Measurements from ENCODE around the gene CCL16.
"Not testable (repeated sequence)": the region's sequence is repeated elsewhere in the genome, so short reads cannot be mapped to it uniquely, and the experiment has no call there.

The CCL16 gene

DNA sequence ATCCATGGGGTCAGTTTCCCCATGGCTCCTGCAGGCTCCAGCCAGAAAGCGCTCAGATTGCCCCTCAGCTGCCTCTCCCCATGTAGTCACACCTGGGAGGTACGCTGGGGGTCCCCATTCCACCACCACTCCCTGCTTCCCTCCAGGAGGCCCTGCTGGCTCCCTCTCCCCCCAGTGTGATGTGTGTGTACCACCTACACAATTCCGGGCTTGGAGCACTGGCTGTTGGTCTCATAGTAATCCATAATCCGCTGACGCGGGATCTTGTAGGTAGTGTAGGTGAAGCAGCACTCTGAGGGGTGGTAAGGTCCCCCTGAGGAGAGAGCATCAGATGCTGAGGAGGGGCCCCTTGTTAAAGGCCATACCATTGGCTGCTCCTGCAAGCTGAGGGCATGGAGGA is 2.8 kb upstream of the CCL16 start:
- DNase-seq, result no peak

DNA sequence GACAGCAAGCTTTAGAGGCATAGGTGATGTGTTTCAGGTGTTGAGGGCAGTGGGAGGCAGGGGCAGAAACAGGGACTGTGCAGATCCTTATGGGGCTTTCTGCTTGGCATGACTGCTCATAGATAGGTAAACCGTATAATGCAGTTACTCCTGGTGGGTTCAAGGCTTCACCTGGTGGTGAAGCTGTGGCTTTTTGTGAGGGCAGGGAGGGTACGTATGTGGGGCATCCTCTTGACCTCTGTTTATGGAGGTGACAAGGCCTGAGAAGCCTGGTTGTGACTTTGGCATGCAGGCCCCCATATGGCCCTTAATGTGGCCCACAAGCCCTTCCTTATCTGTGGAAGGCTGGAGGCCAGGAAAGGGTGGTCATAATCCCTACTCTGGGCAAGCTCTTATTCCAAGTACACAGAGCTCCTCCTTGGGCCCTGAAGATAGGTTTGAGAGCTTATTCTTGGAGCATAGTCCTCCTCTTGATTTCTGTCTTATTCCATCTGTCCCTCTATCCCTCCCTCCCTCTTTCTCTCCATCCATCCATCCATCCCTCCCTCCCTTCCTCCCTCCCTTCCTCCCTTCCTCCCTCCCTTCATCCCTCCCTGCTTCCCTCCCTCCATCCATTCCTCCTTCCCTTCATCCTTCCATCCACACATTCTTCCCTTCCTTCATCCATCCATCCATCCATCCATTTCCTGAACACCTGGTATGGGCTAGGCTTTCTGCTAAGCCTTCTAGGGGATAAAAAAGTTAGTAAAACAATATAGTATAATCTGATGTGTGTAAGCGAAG is 1.3 kb upstream of the CCL16 start:
- no peak for DNase-seq

DNA sequence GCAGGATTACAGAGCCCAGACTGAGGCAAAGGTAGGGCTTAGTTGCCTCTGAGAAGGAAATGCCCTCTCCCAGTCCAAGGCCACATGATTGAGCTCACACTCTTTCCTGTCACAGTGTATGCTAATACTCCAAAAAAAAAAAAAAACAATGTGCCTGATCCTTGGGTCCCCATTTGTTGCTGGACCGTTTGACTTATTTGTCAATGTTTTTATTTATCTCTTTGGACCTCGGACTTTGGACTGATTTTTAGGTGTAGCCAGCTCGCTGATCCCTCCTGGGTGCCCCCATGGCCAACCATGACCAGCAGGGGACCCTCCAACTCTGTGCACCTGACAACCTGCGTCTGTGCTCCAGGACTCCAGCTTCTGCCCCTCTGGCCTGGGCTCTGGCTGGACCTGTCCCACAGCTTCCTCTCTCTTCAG is 622 bp upstream of the CCL16 start:
- peak; percentile 12 for DNase-seq

DNA sequence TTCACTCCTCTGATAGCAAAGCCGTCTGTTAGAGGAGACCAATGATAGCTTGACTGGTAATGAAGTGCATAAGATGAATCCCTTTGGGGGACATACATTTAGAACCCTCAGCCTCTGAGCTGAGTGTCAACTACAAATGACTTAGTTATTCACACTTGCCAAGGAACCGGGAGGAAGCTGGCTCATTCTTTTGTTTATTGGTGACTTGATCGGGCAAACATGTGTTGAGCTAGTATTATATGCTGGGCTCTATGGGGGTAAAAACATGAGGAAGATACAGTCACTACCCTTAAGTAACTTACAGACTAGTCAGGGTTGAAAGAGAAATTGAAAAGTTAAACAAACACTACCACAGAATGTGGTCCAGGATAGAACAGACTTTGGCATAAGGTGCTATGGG is 3.0 kb downstream of the CCL16 start:
- no peak for DNase-seq

DNA sequence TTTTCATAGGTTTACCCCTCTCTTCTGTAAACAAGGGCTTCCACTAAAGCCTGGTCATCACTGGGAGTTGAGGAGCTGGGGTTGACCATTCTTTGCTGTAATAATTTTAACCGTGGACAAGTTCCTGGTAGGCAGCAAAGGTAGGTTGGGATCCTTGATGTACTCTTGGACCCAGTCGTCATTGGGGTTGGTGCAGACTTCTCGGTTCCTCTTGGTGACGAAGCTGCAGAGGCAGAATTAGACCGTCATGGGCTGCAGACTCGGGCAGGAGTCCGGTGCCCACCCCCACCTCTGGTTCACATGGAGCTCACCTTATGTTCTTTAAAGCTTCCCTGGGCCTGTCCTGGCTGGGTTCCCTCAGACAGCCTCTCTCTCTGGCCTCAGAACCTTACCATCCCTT is 3.8 kb downstream of the CCL16 start:
- DNase-seq, result no peak

DNA sequence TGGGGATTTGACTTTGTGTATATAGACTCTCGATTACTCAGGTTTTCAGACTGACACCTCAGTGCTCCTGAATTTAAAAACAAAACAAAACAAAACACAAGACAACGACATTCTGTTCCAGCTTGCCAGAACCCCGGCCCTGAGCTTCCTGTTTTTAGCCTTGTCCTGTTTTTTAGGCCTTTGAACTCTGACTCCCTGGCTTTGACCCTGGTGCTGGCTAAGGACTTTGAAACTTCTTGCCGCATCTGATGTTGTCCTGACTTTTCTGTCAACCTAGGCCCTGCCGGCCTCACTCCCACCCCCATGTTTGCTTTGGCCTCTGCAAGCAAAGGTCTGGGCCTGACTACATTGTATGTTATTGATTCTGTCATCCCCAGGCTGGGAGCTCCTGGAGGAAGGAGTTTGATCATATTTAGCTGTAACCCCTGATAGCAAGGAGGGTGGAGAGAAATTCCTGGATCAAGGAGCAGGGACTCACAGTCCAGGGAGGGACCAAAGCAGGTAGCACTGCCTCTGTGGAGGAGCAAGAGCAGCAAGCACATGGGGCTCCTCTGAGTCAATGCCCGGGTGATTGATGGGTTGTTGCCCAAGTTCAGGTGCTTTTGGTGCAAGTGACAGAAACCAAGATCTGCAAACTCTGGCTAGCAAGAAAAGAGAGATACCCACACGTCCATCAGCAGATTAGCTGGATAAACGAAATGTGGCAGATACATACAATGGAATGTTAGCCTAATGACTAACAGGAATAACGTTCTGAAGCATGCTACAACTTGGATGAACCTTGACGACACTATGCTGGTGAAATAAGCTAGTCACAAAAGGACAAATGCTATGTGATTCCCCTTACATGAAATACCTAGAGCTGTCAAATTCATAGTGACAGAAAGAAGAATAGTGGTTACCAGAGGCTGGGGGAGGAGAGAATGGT is 7.7 kb downstream of the CCL16 start:
- DNase-seq, result no peak

DNA sequence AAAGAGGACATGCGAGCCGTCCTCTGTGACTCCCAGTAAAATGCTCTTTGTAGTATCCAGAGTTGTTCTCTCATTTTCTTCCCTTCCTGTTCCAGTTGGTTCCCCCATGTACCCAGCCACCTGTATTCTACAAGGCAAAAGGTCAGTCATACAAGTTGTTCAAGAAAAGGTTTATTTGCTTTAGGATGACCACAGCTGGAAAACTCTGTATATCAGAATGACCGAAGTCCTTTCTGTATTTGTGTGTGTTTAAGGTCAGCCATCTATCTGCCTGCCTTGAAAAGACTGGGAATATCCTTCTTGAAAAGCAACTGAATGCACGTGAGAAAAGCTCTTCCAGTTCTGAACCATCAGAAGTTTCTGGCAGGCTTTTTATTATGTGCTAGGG is 8.4 kb downstream of the CCL16 start:
- no peak for DNase-seq

DNA sequence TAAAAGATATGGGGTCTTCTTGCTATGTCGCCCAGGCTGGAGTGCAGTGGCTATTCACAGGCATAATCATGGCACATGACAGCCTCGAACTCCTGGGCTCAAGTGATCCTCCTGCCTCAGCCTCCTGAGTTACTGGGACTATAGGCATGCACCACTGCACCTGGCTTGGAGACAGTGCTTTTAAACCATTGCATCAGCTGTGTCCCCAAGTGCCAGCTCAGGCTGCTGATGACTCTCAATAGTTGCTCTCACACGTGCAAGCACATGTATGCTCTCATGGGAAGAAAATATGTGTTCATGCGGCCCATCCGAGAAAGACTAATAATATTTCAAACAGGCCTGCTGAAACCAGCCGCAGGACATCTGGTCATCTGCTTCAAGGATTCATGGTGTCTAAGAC is 8.8 kb downstream of the CCL16 start:
- DNase-seq, result no peak

DNA sequence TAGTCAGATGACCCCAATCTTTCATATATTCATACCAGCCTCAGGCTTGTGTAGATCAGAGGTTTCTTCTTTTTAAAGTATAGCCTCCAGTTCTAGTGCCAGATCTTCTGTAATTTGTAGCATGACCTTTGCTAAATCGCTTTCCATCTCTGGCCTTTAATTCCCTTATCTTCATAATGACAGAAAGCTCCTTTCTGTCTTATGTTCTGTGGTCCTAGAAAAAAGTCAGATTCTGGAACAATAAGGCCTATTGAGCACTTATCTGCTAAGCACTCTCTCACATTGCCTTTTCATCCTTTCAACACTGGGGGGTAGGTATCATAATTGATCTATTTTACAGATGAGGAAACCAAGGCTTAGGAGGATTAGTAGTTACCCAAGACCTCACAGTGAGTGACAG is 9.2 kb downstream of the CCL16 start:
- no peak for DNase-seq

DNA sequence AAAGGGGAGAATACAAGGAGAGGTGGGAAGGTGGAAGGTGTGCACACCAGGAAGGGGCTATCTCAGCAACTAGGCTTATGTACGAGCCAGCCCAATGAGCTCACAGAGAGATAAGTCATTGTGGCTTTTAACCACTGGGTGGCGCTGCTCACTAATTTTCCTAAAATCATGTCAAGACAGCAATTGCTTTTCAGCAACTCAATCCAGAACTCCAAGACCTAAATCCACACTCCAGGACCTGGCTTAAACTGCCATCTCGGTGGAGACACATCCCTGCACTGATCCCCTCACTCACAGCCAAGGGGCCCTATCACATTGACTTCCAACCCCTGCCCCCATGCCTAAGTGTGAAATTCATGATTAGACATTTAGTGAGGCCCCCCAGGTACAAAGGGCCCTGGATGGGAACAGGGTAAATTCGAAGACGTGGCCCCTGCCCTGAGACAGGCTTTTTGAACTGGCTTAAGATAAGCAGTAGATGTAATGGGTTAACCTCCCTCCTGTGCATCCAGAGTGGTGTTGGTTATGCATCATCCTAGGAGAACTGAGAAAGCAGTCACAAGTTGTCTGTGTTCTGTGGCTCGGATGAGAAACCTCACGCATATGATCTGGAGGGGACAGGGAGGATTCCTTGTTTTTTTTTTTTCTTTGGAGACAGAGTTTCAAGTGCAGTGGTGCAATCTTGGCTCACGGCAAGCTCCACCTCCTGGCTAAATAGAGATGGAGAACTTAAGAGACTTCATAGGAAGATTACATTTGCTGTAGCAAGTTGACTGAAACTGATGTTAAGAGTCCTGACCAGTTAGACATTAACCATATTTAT is 11.5 kb downstream of the CCL16 start:
- peak; percentile 83 for DNase-seq

DNA sequence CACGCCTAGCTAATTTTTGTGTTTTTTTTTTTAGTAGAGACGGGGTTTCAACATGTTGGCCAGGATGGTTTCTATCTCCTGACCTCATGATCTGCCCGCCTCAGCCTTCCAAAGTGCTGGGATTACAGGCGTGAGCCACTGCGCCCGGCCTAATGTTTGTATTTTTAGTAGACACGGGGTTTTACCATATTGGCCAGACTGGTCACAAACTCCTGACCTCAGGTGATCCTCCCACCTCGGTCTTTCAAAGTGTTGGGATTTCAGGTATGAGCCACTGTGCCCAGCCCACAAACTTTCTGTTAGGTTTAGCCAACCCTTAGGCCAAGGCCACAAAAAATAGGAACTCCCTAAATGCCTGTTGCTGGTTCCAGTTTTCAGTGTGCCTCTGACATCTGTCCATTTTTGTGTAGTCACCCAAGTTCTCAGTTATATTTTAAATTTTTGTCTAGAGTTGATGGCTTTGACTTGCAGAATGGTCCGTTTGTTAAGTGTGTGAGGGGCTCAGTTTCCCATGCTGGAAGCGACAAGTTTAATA is 12.7 kb downstream of the CCL16 start:
- DNase-seq, result no peak

DNA sequence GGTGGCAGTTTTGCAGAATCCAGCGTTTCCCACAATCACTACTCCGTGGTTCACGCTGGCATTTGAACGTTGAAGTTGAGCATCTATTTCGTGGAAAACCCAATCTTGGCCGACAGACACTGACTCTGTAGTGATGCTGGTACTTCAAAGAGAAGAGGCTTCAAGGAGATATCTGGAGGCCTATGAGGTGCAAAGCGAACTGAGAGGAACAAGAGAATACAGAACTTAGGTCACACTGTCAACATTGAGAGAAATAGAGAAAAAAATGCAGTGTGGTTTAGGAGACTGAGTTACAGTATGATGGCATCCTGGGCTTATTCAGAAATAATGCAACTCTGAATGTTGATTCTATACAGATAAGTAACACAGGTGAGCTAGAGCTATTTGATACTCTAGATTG is 16.0 kb downstream of the CCL16 start:
- no peak for DNase-seq

DNA sequence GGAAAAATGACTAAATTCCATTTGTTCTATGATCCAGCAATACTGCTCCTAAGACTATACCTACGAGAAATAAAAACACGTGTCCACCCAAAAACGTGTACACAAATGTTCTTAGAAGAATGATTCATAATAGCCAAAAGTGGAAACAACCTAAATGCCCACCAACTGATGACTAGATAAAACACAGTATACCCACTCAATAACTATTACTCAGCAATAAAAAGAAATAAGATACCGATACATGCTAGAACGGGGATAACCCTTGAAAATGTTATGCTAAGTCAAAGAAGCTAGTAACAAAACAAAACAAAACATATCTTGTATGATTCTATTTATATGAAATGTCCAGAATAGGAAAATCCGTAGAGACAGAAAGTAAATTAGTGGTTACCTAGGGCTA is 17.6 kb downstream of the CCL16 start:
- no peak for DNase-seq

DNA sequence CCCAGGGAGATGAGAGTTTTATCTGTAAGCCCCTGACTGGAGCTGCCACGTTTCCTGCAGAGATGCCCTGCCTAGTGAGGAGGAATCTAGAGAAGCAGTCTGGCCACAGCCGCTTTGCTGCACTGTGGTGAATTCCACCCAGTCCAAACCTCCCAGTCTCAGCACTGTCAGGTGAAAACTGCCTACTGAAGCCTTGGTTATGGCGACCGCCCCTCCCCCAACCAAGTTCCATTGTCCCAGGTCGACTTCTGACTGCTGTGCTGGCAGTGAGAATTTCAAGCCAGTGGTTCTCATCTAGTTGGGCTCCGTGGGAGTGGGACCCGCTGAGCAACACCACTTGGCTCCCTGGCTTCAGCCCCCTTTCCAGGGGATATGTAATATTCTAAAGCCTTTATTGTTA is 27.6 kb downstream of the CCL16 start:
- no peak for DNase-seq

DNA sequence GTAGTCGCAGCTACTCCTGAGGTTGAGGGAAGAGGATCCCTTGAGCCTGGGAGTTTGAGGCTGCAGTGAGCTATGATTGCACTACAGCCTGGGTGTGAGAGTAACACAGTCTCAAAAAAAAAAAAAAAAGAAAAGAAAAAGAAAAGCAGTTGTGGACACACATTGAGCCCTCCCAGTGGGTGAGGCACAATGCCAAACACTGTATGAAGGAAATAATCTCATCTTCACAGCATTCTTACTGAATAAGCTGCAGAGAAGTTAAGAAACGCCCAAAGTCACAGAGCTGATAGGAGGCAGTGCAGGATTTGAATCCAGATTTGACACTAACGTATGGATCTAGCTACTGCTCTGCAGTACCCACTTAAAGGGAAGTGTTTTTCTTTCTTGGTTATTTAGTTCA is 31.9 kb downstream of the CCL16 start:
- no peak for DNase-seq

DNA sequence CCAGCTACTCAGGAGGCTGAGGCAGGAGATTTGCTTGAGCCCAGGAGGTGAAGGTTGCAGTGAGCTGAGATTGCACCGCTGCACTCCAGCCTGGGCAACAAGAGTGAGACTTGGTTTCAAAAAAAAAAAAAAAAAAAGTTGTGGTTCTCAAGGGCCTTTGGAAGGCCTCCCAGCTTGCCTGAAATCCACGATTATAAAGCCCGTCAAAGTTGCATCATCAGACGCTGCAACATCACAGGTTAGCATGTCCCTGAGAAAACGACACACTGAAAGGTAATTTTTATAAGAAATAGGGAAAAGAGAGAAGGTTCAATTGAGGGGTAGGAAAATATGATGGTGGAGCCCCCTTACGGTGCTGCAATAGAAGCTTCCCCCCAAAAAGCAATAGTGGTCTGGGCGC is 33.2 kb downstream of the CCL16 start:
- no peak for DNase-seq

DNA sequence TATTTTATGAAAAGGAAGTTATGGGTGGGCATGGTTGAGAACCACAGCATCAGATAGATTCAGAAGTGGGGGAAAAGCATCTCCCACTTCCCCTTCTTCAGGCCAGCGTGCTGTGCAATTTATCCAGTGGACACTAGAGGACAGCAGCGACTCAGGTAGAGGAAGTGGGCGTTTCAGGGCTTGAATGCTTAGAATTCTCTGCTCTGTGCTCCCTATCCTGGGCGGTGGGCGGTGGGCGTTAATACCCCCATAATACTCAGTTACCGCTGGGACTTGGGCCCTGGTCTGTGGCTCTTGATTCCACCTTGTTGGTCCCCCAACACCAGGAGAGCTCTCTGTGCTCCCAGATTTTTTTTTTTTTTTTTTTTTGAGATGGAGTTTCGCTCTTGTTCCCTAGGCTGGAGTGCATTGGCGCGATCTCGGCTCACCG is 34.1 kb downstream of the CCL16 start:
- DNase-seq, result peak; percentile 57

DNA sequence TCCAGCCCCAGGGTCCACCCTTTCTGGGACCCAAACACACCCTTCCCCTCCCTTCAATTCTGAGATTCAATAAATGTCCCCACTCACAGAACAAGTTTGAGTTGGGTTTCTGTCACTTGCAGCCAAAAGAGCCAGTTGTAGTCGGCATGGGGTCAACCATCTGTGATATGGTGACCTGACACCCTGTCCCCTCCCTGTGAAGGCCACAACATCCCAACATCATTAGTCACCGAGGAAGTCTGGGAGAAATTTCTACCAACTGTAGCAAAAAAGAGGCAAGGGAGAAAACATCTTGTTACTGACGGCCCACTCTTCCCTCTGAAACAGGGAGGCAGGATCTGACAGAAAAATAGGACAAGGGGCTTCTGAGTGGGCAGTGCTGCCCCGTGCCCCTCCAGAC is 37.1 kb downstream of the CCL16 start:
- DNase-seq, result no peak

DNA sequence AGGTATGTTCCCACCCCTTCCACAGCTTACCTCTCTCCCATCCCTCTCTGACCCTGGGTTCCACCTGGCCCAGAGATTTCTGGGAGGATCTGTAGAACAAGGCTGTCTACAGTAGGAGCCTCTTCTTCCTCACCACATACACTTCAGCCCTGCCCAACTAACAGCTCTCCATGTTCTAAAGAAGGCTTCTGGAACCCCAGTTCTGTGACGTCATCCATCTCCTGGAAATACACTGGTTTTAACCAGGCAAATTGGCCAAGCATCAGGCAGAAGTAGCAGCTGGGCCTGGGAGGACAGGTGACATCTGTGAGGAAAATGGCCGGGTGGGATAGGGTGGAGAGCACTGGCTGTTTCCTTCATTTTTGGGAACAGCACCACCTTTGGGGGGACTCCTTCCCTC is 37.8 kb downstream of the CCL16 start, which contains the start of gene LYZL6:
Gene LYZL6 (minus strand): TSS at position 177 of the 400 bp plus-strand sequence. CDS start 4,357 bp downstream, outside the sequence.
- DNase-seq, result no peak

DNA sequence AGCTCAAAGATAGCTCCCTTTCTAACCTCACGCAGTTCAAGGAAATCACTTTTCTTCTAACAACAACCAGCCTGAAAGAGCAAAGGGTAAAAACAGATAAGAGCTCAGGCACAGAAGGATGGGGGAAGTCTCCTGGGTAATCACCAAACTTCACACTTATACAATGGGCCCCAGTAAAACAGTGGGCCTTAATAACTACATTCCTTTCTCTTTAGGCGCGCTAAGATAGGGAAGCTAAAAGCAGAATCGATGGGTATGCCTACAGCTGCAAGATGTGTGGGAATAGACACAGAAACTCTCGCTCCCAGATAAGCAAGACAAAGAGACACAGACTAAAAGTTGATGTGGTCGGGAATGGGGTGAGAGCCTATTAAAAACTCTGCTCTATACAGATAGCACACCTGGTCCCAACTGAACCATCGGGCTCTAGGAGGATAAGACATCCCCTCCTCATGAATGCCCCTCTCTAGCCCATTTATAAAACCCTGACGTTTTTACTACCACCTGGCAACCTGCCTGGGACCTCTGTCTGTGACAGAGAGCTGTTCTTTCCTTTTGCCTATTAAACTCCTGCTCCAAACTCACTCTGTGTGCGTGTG is 38.6 kb downstream of the CCL16 start:
- no peak for DNase-seq

DNA sequence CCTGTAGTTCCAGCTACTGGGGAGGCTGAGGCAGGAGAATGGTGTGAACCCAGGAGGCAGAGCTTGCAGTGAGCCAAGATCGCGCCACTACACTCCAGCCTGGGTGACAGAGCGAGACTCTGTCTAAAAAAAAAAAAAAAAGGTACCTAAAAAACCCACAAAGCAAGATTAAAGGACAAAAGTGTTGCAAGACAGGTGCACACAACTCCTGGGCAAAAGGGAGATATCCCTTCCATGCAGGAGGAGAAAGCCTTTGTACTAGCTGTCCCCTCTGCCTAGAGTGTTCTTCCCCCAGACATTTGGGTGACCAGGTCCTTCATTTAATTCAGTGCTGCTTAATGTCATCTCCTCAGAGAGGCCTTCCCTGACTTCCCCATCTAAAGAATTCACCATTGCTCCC is 42.8 kb downstream of the CCL16 start:
- DNase-seq, result not testable (repeated sequence)

DNA sequence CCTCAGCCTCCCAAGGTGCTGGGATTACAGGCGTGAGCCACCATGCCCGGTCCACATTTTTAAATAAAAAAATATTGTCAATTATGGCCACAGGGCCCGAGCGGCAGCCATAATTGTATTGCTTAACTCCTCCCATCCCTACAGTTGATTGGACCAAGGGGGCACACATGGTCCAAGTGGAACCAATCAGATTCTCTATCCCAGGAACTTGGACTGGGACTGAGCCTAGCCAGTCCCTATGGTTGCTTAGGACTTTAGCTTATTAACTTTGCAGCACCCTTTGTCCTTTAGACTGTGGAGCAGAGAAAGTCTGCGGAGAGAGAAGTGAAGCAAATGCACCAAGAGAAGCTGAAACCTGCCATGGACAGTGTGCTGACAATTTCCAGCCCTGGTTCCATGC is 45.2 kb downstream of the CCL16 start:
- DNase-seq, result no peak

Measured in activated CD4-positive, alpha-beta T cell treated with anti-CD3 and anti-CD28 coated beads for 48 hours (primary cell).